Spleen (tissue), 11 donors: ENCODE measurements around the gene SLC25A15. TPM values are rescaled to one million over a fixed set of nuclear protein-coding genes. Genes with fewer than 3 reads are reported as not detected.

Experiments used
- DNase-seq: peaks from one replicate; pipeline ENCODE4 v3.0.0-alpha.2; 2020
- H3K27ac ChIP-seq, 8 donors: fragments of 200-600 bp; sonication (generic) in 7 of 8; 1 replicate in 4 of 8; 2 replicates in 4 of 8; pipeline versions ENCODE4 v1.5.0 to v1.8.0; 2016 to 2021; ENCODE audit warnings: inconsistent platforms in 4 of 8, mild to moderate bottlenecking in 4 of 8, moderate library complexity in 1 of 8
- H3K27me3 ChIP-seq, 7 donors: fragments of 200-600 bp; sonication (generic) in 6 of 7; replicated peaks in 1 of 7; 1 replicate in 4 of 7; 2 replicates in 3 of 7; pipeline versions ENCODE4 v1.5.0 to v1.8.0; 2016 to 2021; ENCODE audit warnings: inconsistent platforms in 3 of 7, mild to moderate bottlenecking in 1 of 7
- H3K36me3 ChIP-seq, 6 donors: fragments of 200-600 bp; sonication (generic) in 5 of 6; 1 replicate in 4 of 6; 2 replicates in 2 of 6; pipeline versions ENCODE4 v1.5.0 to v1.8.0; 2016 to 2021; ENCODE audit warnings: inconsistent platforms in 2 of 6
- H3K4me1 ChIP-seq, 6 donors: fragments of 200-600 bp; sonication (generic) in 5 of 6; 1 replicate in 3 of 6; 2 replicates in 3 of 6; pipeline versions ENCODE4 v1.5.0 to v1.8.0; 2016 to 2021; ENCODE audit warnings: inconsistent platforms in 3 of 6
- H3K4me3 ChIP-seq, 8 donors: fragments of 200-600 bp; sonication (generic) in 7 of 8; 1 replicate in 4 of 8; 2 replicates in 4 of 8; pipeline versions ENCODE4 v1.5.0 to v1.8.0; 2016 to 2021; ENCODE audit warnings: inconsistent platforms in 4 of 8, mild to moderate bottlenecking in 4 of 8, moderate library complexity in 2 of 8
- H3K9me3 ChIP-seq, 8 donors: fragments of 200-600 bp; sonication (generic) in 7 of 8; 1 replicate in 4 of 8; 2 replicates in 4 of 8; pipeline versions ENCODE4 v1.5.0 to v1.8.0; 2016 to 2021; ENCODE audit warnings: inconsistent platforms in 4 of 8
- CTCF ChIP-seq, 11 experiments: fragments of 200-600 bp in 7 of 11; fragments of 450-650 bp in 4 of 11; sonication (generic) in 4 of 11; IDR thresholded peaks in 8 of 11; conservative IDR thresholded peaks in 3 of 11; 1 replicate in 7 of 11; 2 replicates in 4 of 11; pipeline versions ENCODE4 v1.4.0 to v1.8.0; 2016 to 2021; ENCODE audit warnings: antibody characterized with exemption in 11 of 11, inconsistent platforms in 4 of 11, mild to moderate bottlenecking in 1 of 11
- POLR2A ChIP-seq, 3 donors: fragments of 450-650 bp; IDR thresholded peaks; one replicate each; pipeline ENCODE4 v1.5.1; 2017; ENCODE audit warnings: antibody characterized with exemption in 3 of 3, mild to moderate bottlenecking in 1 of 3
- POLR2AphosphoS5 ChIP-seq, 3 donors: sonication (generic); formaldehyde crosslinking; IDR thresholded peaks; one replicate each; pipeline ENCODE4 v1.5.1; 2017; ENCODE audit warnings: antibody characterized with exemption in 3 of 3
- WGBS, 5 donors: extraction: QIAGEN DNeasy Blood & Tissue Kit in 3 of 5; methylation state at CpG; one replicate each; pipeline versions ENCODE4 v1.1.5 to v1.1.7; 2013 to 2018; 5-methylcytosine and 5-hydroxymethylcytosine counted together
- intact Hi-C: fragments of 100-400 bp; cut with DNase I; formaldehyde crosslinking; loops from one replicate; pipeline ENCODE4 v1.15.0; 2023; ENCODE audit warnings: low total_unique reads
- polyA plus RNA-seq, 3 donors: library from polyadenylated mRNA; stranded (reverse); fragments of 200-250 nt; gene quantifications; one replicate each; pipeline ENCODE4 v1.2.1, GENCODE V29; 2013
- total RNA-seq, 7 donors: library from RNA; depleted of rRNA in 3 of 7; stranded (reverse); fragments of >200 nt in 3 of 7; fragmentation: NEBNext Ultra II Directional in 4 of 7; extraction: Animal tissue kit (Norgen Biotek cat#: 25700) in 4 of 7; gene quantifications; one replicate each; pipeline versions ENCODE4 v1.1.0 to v1.2.1, GENCODE V29; 2016 to 2021
- donor health status: healthy with polysubstance abuse.
- donor health status: DM: no; HTN: no; CAD: no; lungs with moderate emphysema.
- donor health status: DM: no; HTN: no; CAD: no.
- donor health status: Bipolar disorder and iron deficiency.
- donor health status: healthy.
- donor health status: DM: no; HTN: no; CAD: no.
- donor health status: DM: yes; HTN: yes; CAD: no.

The SLC25A15 gene
- total and polyA plus RNA-seq, 10 donors, result 0.96 to 6.2 (median 4.2) TPM

GRCh38 chr13:40792284-40793051, 3.1 kb downstream of the SLC25A15 start:
- intact Hi-C loops, result loop anchor here (10.0 kb wide), 2 partner anchors 122 to 262 kb away; no protein-coding TSS in a partner anchor
- H3K4me3 ChIP-seq, result no peak overlapping the region
- H3K4me1 ChIP-seq, result peaks cover 0 to 24% (median 15%) of the 10 kb centered on the region in 6 donors
- WGBS, 5 donors, result 79 to 89% (median 85%) methylated on average over 10 of the region's 10 CpGs
- no peak overlapping the region for H3K27ac ChIP-seq
- DNase-seq, result no peak
- TF ChIP-seq POLR2A (IDR thresholded peaks at IDR 0.05) (no peak), CTCF (IDR thresholded peaks at IDR 0.05 in 8 of 11, conservative IDR thresholded peaks at IDR 0.05 in 3 of 11) (no peak), POLR2AphosphoS5 (IDR thresholded peaks at IDR 0.05) (no peak)
- no peaks in the 10 kb centered on the region for H3K9me3 ChIP-seq
- H3K36me3 ChIP-seq, result peaks cover 0 to 37% (median 0%) of the 10 kb centered on the region in 6 donors
- no peaks in the 10 kb centered on the region for H3K27me3 ChIP-seq

- Histone ChIP-seq H3K9me3 (no peaks in the 10 kb centered on the region), H3K4me1 (peaks cover 0 to 23% (median 15%) of the 10 kb centered on the region in 6 donors), H3K36me3 (peaks cover 0 to 39% (median 0%) of the 10 kb centered on the region in 6 donors), H3K4me3 (no peak overlapping the region), H3K27ac (no peak overlapping the region), H3K27me3 (no peaks in the 10 kb centered on the region)
- WGBS, 5 donors, result 82 to 98% (median 90%) methylated on average over 3 of the region's 3 CpGs
- no peak for DNase-seq
- intact Hi-C loops, result loop anchor here (10.0 kb wide), 2 partner anchors 121 to 261 kb away; no protein-coding TSS in a partner anchor
- TF ChIP-seq CTCF (IDR thresholded peaks at IDR 0.05 in 8 of 11, conservative IDR thresholded peaks at IDR 0.05 in 3 of 11) (no peak), POLR2AphosphoS5 (IDR thresholded peaks at IDR 0.05) (no peak), POLR2A (IDR thresholded peaks at IDR 0.05) (no peak)
Measured at GRCh38 chr13:40793339-40793738, 3.9 kb downstream of the SLC25A15 start.

- 91 to 96% (median 94%) methylated on average over 13 of the region's 13 CpGs for WGBS, 5 donors
- Histone ChIP-seq H3K36me3 (peaks cover 0 to 53% (median 6%) of the 10 kb centered on the region in 6 donors), H3K4me1 (peaks cover 0 to 14% (median 8%) of the 10 kb centered on the region in 6 donors), H3K27ac (no peak overlapping the region), H3K9me3 (no peaks in the 10 kb centered on the region), H3K4me3 (no peak overlapping the region), H3K27me3 (no peaks in the 10 kb centered on the region)
- intact Hi-C loops, result loop anchor here (10.0 kb wide), 2 partner anchors 120 to 260 kb away; no protein-coding TSS in a partner anchor
- DNase-seq, result no peak
- TF ChIP-seq POLR2AphosphoS5 (IDR thresholded peaks at IDR 0.05), result no peak
- no peak for TF ChIP-seq POLR2A (IDR thresholded peaks at IDR 0.05)
- TF ChIP-seq CTCF (IDR thresholded peaks at IDR 0.05 in 8 of 11, conservative IDR thresholded peaks at IDR 0.05 in 3 of 11), result no peak
Measured at GRCh38 chr13:40794414-40795368, 5.3 kb downstream of the SLC25A15 start.
